WTC11 (cell line): ENCODE results near the gene TTC39A. TPM values are rescaled to one million over a fixed set of nuclear protein-coding genes. Genes with fewer than 3 reads are reported as not detected.

Experiments
- ATAC-seq: fragments of 200-7000 bp; cut with Tn5 transposase; 2 replicates; pipeline ENCODE4 v1.10.0; 2021; ENCODE audit warnings: mild to moderate bottlenecking, moderate library complexity
- CTCF ChIA-PET: fragments of 300-600 bp; sonication (Branson Sonifier 250); formaldehyde crosslinking; loops from one replicate; lab custom pipeline; 2021; ENCODE audit warnings: antibody characterized with exemption; lab: Charles Lee
- POLR2A ChIA-PET: fragments of 350-600 bp; sonication (Branson Sonifier 250); formaldehyde crosslinking; loops from one replicate; lab custom pipeline; 2021; ENCODE audit warnings: antibody characterized with exemption; lab: Charles Lee
- DNase-seq: peaks from one replicate; pipeline ENCODE4 v3.0.0; 2021; ENCODE audit warnings: low spot score
- H3K27ac Mint-ChIP-seq: 2 replicates; pipeline ENCODE4 v1.8.0; 2021; ENCODE audit warnings: mixed read lengths
- H3K27me3 Mint-ChIP-seq: 2 replicates; pipeline ENCODE4 v1.8.0; 2021; ENCODE audit warnings: low read depth, mild to moderate bottlenecking, moderate library complexity, mixed read lengths
- H3K36me3 Mint-ChIP-seq: 2 replicates; pipeline ENCODE4 v1.8.0; 2021; ENCODE audit warnings: mixed read lengths
- H3K4me1 Mint-ChIP-seq: 2 replicates; pipeline ENCODE4 v1.8.0; 2022; ENCODE audit warnings: mixed read lengths
- H3K4me3 Mint-ChIP-seq: 2 replicates; pipeline ENCODE4 v1.8.0; 2021; ENCODE audit warnings: mild to moderate bottlenecking, moderate library complexity, mixed read lengths
- H3K9me3 Mint-ChIP-seq: 2 replicates; pipeline ENCODE4 v1.8.0; 2021; ENCODE audit warnings: mixed read lengths
- ATF1 ChIP-seq: sonication (generic); formaldehyde crosslinking; IDR thresholded peaks from 2 replicates; pipeline ENCODE4 v1.8.1; 2023; ENCODE audit warnings: mild to moderate bottlenecking, moderate library complexity, missing genetic modification reagents
- CREM ChIP-seq: sonication (generic); formaldehyde crosslinking; IDR thresholded peaks from 2 replicates; pipeline ENCODE4 v1.8.1; 2022; ENCODE audit warnings: mild to moderate bottlenecking, missing genetic modification reagents, moderate library complexity
- CTCF ChIP-seq: fragments of 200-600 bp; IDR thresholded peaks from 2 replicates; pipeline ENCODE4 v1.8.0; 2022; ENCODE audit warnings: antibody characterized with exemption
- E2F1 ChIP-seq: sonication (generic); formaldehyde crosslinking; IDR thresholded peaks from 2 replicates; pipeline ENCODE4 v1.8.0; 2022; ENCODE audit warnings: mild to moderate bottlenecking, missing genetic modification reagents
- E2F4 ChIP-seq: sonication (generic); formaldehyde crosslinking; IDR thresholded peaks from 2 replicates; pipeline ENCODE4 v1.8.1; 2022; ENCODE audit warnings: low read depth, mild to moderate bottlenecking, moderate library complexity, missing genetic modification reagents, borderline replicate concordance
- E2F5 ChIP-seq: sonication (generic); formaldehyde crosslinking; IDR thresholded peaks from 2 replicates; pipeline ENCODE4 v1.8.1; 2022; ENCODE audit warnings: mild to moderate bottlenecking, moderate library complexity, missing genetic modification reagents
- EMX1 ChIP-seq: fragments of 250-450 bp; sonication (Bioruptor Pico); IDR thresholded peaks from 2 replicates; pipeline ENCODE4 v1.8.0; 2021; ENCODE audit warnings: mild to moderate bottlenecking
- FOXP4 ChIP-seq: sonication (generic); formaldehyde crosslinking; IDR thresholded peaks from 2 replicates; pipeline ENCODE4 v1.8.0; 2022; ENCODE audit warnings: mild to moderate bottlenecking, missing genetic modification reagents
- GABPB1 ChIP-seq: sonication (generic); formaldehyde crosslinking; IDR thresholded peaks from 2 replicates; pipeline ENCODE4 v1.8.1; 2023; ENCODE audit warnings: mild to moderate bottlenecking, missing genetic modification reagents
- HMGA2 ChIP-seq: fragments of 250-450 bp; sonication (Bioruptor Pico); IDR thresholded peaks from 2 replicates; pipeline ENCODE4 v1.4.0; 2021; ENCODE audit warnings: mild to moderate bottlenecking, moderate library complexity
- MLX ChIP-seq: sonication (generic); formaldehyde crosslinking; IDR thresholded peaks from 2 replicates; pipeline ENCODE4 v1.8.1; 2023; ENCODE audit warnings: mild to moderate bottlenecking, missing genetic modification reagents, moderate library complexity
- NR1H2 ChIP-seq: sonication (generic); formaldehyde crosslinking; IDR thresholded peaks from 2 replicates; pipeline ENCODE4 v1.9.0; 2021; ENCODE audit warnings: mild to moderate bottlenecking, moderate library complexity, missing genetic modification reagents
- NR2C2 ChIP-seq: sonication (generic); formaldehyde crosslinking; IDR thresholded peaks from 2 replicates; pipeline ENCODE4 v1.8.0; 2022; ENCODE audit warnings: mild to moderate bottlenecking, missing genetic modification reagents
- RELA ChIP-seq: sonication (generic); formaldehyde crosslinking; IDR thresholded peaks from 2 replicates; pipeline ENCODE4 v1.8.1; 2022; ENCODE audit warnings: missing genetic modification reagents, mild to moderate bottlenecking, borderline replicate concordance
- RORB ChIP-seq: fragments of 250-450 bp; sonication (Bioruptor Pico); IDR thresholded peaks from 2 replicates; pipeline ENCODE4 v1.9.0; 2021; ENCODE audit warnings: mild to moderate bottlenecking
- SP1 ChIP-seq: sonication (generic); formaldehyde crosslinking; conservative IDR thresholded peaks from 2 replicates; pipeline ENCODE4 v1.8.1; 2022; ENCODE audit warnings: missing genetic modification reagents
- STAT6 ChIP-seq: sonication (generic); formaldehyde crosslinking; conservative IDR thresholded peaks from 2 replicates; pipeline ENCODE4 v1.8.1; 2023; ENCODE audit warnings: mild to moderate bottlenecking, low read depth, missing genetic modification reagents, moderate library complexity
- ZNF396 ChIP-seq: fragments of 250-450 bp; sonication (Bioruptor Pico); IDR thresholded peaks from 2 replicates; pipeline ENCODE4 v1.8.0; 2021; ENCODE audit warnings: mild to moderate bottlenecking, moderate library complexity, borderline replicate concordance
- ZNF416 ChIP-seq: fragments of 250-450 bp; sonication (Bioruptor Pico); IDR thresholded peaks from 2 replicates; pipeline ENCODE4 v1.9.0; 2021; ENCODE audit warnings: mild to moderate bottlenecking, inconsistent platforms
- ZNF532 ChIP-seq: fragments of 250-450 bp; sonication (Bioruptor Pico); IDR thresholded peaks from 2 replicates; pipeline ENCODE4 v1.9.0; 2021; ENCODE audit warnings: mild to moderate bottlenecking, borderline replicate concordance
- ZNF671 ChIP-seq: fragments of 250-450 bp; sonication (Bioruptor Pico); IDR thresholded peaks from 2 replicates; pipeline ENCODE4 v1.8.0; 2021; ENCODE audit warnings: mild to moderate bottlenecking
- total RNA-seq: library from RNA; stranded (reverse); gene quantifications from 3 replicates; pipeline ENCODE4 v1.2.3, GENCODE V29; 2021

TTC39A gene
- total RNA-seq, 1 experiment from 2014 or later = 3.4 TPM

- H3K4me3 Mint-ChIP-seq = no peak overlapping the region
- POLR2A ChIA-PET = interaction anchor here (0.7 kb wide), 1 partner anchor 1999 kb away, joined by 6 read pairs; no protein-coding TSS in a partner anchor
- no peaks in the 10 kb centered on the region for H3K9me3 Mint-ChIP-seq
- CTCF ChIA-PET = interaction anchor here (0.5 to 1.6 kb wide), 3 partner anchors 12 to 707 kb away, joined by 3 to 9 read pairs (median 3); no protein-coding TSS in a partner anchor
- peaks cover 14% of the 10 kb centered on the region for H3K4me1 Mint-ChIP-seq
- no peak overlapping the region for H3K27ac Mint-ChIP-seq
- no peak for DNase-seq
- no peak for ATAC-seq
- TF ChIP-seq NR1H2 (CRISPR knock-in tag) = no peak
- TF ChIP-seq RELA (CRISPR knock-in tag) = no peak
- no peak for TF ChIP-seq ZNF416
- no peak for TF ChIP-seq ATF1 (CRISPR knock-in tag)
- TF ChIP-seq E2F4 = no peak
- TF ChIP-seq NR2C2 (CRISPR knock-in tag) = no peak
- no peak for TF ChIP-seq FOXP4 (CRISPR knock-in tag)
- TF ChIP-seq EMX1 = no peak
- TF ChIP-seq ZNF396 (CRISPR knock-in tag) = no peak
- TF ChIP-seq E2F5 (CRISPR knock-in tag) = no peak
- no peaks in the 10 kb centered on the region for H3K36me3 Mint-ChIP-seq
- H3K27me3 Mint-ChIP-seq = peaks cover 25% of the 10 kb centered on the region
Measured at GRCh38 chr1:51327386-51327785, 3.0 kb downstream of the TTC39A start.

GRCh38 chr1:51326839-51327238, 3.5 kb downstream of the TTC39A start:
- DNase-seq (no peak), ATAC-seq (no peak)
- ChIA-PET POLR2A (interaction anchor here (0.7 kb wide), 1 partner anchor 2000 kb away, joined by 6 read pairs; no protein-coding TSS in a partner anchor), CTCF (interaction anchor here (0.5 to 1.6 kb wide), 3 partner anchors 12 to 707 kb away, joined by 3 to 9 read pairs (median 3); no protein-coding TSS in a partner anchor)
- H3K27ac Mint-ChIP-seq = no peak overlapping the region
- H3K4me1 Mint-ChIP-seq = peaks cover 17% of the 10 kb centered on the region
- no peaks in the 10 kb centered on the region for H3K9me3 Mint-ChIP-seq
- H3K4me3 Mint-ChIP-seq = no peak overlapping the region
- no peaks in the 10 kb centered on the region for H3K36me3 Mint-ChIP-seq
- peaks cover 25% of the 10 kb centered on the region for H3K27me3 Mint-ChIP-seq
- TF ChIP-seq SP1 (CRISPR knock-in tag) (no peak), STAT6 (no peak), MLX (no peak), GABPB1 (CRISPR knock-in tag) (no peak), E2F1 (CRISPR knock-in tag) (no peak), RELA (CRISPR knock-in tag) (no peak), RORB (CRISPR knock-in tag) (no peak), CREM (CRISPR knock-in tag) (no peak), HMGA2 (no peak), ZNF532 (CRISPR knock-in tag) (no peak), CTCF (no peak), ZNF671 (no peak)
